ENCODE measurements around the gene THSD7A. TPM values are rescaled to one million over a fixed set of nuclear protein-coding genes. Genes with fewer than 3 reads are reported as not detected.

THSD7A gene
- total and polyA plus RNA-seq, 2 of the 4 experiments (the other 2 are of a cell fraction), result 0.02 to 0.18 TPM

GRCh38 chr7:11478882-11479281 lies 353.1 kb downstream of the THSD7A start:
- Histone ChIP-seq H3K9ac (ENCODE audit: low read depth, low read length) (no peak overlapping the region), H3K79me1 (ENCODE audit: low read depth in 1 of 2, low read length in 2 of 2) (no peaks in the 10 kb centered on the region), H3K18ac (ENCODE audit: low read depth, low read length) (no peak overlapping the region), H2AK9ac (replicated peaks; ENCODE audit: low read depth, low read length, poor library complexity) (no peak overlapping the region), H3K27ac (ENCODE audit: insufficient read depth, low read length) (no peak overlapping the region), H3K27me3 (ENCODE audit: control insufficient read depth, insufficient read depth, low read length) (no peaks in the 10 kb centered on the region), H4K5ac (ENCODE audit: low read depth, low read length) (no peak overlapping the region), H2BK120ac (ENCODE audit: low read depth, low read length) (no peak overlapping the region), H3K4me1 (ENCODE audit: control insufficient read depth, insufficient read depth, low read length) (no peaks in the 10 kb centered on the region), H3K9me3 (ENCODE audit: control insufficient read depth, insufficient read depth, low read length) (no peaks in the 10 kb centered on the region), H4K20me1 (ENCODE audit: insufficient read depth, low read length) (no peaks in the 10 kb centered on the region), H3K4ac (ENCODE audit: low read depth, low read length) (no peak overlapping the region), H2BK5ac (ENCODE audit: low read depth, low read length, poor library complexity, severe bottlenecking) (no peak overlapping the region), H4K91ac (ENCODE audit: insufficient read depth, low read depth, low read length) (no peak overlapping the region), H3K4me2 (ENCODE audit: low read depth, low read length) (no peak overlapping the region), H3K4me3 (ENCODE audit: insufficient read depth, low read depth, low read length) (no peak overlapping the region), H3K56ac (ENCODE audit: extremely low read depth, insufficient read depth, low read length) (no peak overlapping the region), H3K14ac (replicated peaks; ENCODE audit: low read depth, low read length) (no peak overlapping the region), H3K36me3 (ENCODE audit: control insufficient read depth, insufficient read depth, low read length) (no peaks in the 10 kb centered on the region), H2BK20ac (ENCODE audit: low read depth, low read length) (no peak overlapping the region), H4K8ac (ENCODE audit: low read depth in 2 of 2, low read length in 2 of 2) (no peak overlapping the region), H2AFZ (replicated peaks; ENCODE audit: low read length, poor library complexity) (no peak overlapping the region), H3K9me1 (ENCODE audit: insufficient read depth, low read length) (no peaks in the 10 kb centered on the region), H2BK15ac (ENCODE audit: low read depth, low read length) (no peak overlapping the region), H2AK5ac (ENCODE audit: low read depth, low read length) (no peak overlapping the region), H3K23ac (ENCODE audit: low read depth, low read length) (no peak overlapping the region)
- in situ Hi-C loops (cut with MboI; ENCODE audit: low sequenced_read_pairs) (no loop called here), intact Hi-C loops (cut with micrococcal nuclease) (no loop called here), dilution Hi-C loops (cut with HindIII; ENCODE audit: low sequenced_read_pairs, unreplicated experiment) (no loop called here)
- DNase-seq (no peak), ATAC-seq (ENCODE audit: low read depth) (no peak)
- TF ChIP-seq CEBPB (IDR thresholded peaks at IDR 0.05; ENCODE audit: low read depth, low read length) (no peak), FOS (IDR thresholded peaks at IDR 0.05; ENCODE audit: low read depth, low read length) (no peak), ELK1 (IDR thresholded peaks at IDR 0.05; ENCODE audit: borderline replicate concordance, low read depth, low read length) (no peak), BHLHE40 (IDR thresholded peaks at IDR 0.05; ENCODE audit: low read depth, low read length) (no peak), CTCF (conservative IDR thresholded peaks at IDR 0.05; ENCODE audit: low read depth, low read length) (no peak), POLR2A (IDR thresholded peaks at IDR 0.05; ENCODE audit: low read depth, low read length) (no peak), NFE2L2 (IDR thresholded peaks at IDR 0.05; ENCODE audit: low read depth, low read length) (no peak), MAZ (IDR thresholded peaks at IDR 0.05; ENCODE audit: borderline replicate concordance, low read depth, low read length) (no peak), RFX5 (IDR thresholded peaks at IDR 0.05; ENCODE audit: low read depth, low read length) (no peak), MAFK (IDR thresholded peaks at IDR 0.05; ENCODE audit: low read depth, low read length) (no peak), MXI1 (IDR thresholded peaks at IDR 0.05; ENCODE audit: borderline replicate concordance, low read depth, low read length) (no peak)
- CTCF ChIA-PET, result no interaction called here
- BruUV-seq (replicated peaks), result no TSS peak
- WGBS, 2 experiments (ENCODE audit: extremely low coverage in 2 of 2, insufficient read length in 1 of 2), result no CpG with 5 or more reads among the region's 3 CpGs
- POLR2A ChIA-PET (ENCODE audit: unreplicated experiment), result no interaction called here

Data from IMR-90 (cell line).